Pancreas (tissue), 10 donors: Measurements from ENCODE around the gene ESPN. TPM values are rescaled to one million over a fixed set of nuclear protein-coding genes. Genes with fewer than 3 reads are reported as not detected.
"Not testable (repeated sequence)": the region's sequence is repeated elsewhere in the genome, so short reads cannot be mapped to it uniquely, and the experiment has no call there.

Experiments used
- ATAC-seq, 4 donors: fragments of 200-7000 bp; cut with Tn5 transposase; one replicate each; pipeline versions ENCODE4 v1.8.0 to v1.9.1; 2020; ENCODE audit warnings: mild to moderate bottlenecking in 4 of 4, moderate library complexity in 4 of 4
- DNase-seq, 6 donors: peaks; one replicate each; pipeline ENCODE4 v3.0.0-alpha.2; 2020
- FAIRE-seq: peaks from 2 replicates; lab custom pipeline; 2012; peaks lifted over from hg19 to GRCh38; lab: Jason Lieb, UNC
- H3K27ac ChIP-seq, 4 donors: fragments of 200-600 bp; sonication (generic); 1 replicate in 3 of 4; 2 replicates in 1 of 4; pipeline versions ENCODE4 v1.5.0 to v1.8.0; 2020
- H3K27me3 ChIP-seq, 4 donors: fragments of 200-600 bp; one replicate each; pipeline ENCODE4 v1.8.0; 2021
- H3K36me3 ChIP-seq, 3 donors: fragments of 200-600 bp; sonication (generic) in 1 of 3; one replicate each; pipeline versions ENCODE4 v1.5.0 to v1.8.0; 2020 to 2021
- H3K4me1 ChIP-seq, 3 donors: fragments of 200-600 bp; one replicate each; pipeline ENCODE4 v1.8.0; 2021
- H3K4me3 ChIP-seq, 4 donors: fragments of 200-600 bp; sonication (generic) in 2 of 4; one replicate each; pipeline versions ENCODE4 v1.5.0 to v1.8.0; 2020 to 2021
- H3K9me3 ChIP-seq, 4 donors: fragments of 200-600 bp; one replicate each; pipeline ENCODE4 v1.8.0; 2021
- CTCF ChIP-seq, 4 donors: fragments of 200-600 bp; sonication (generic) in 3 of 4; IDR thresholded peaks; one replicate each; pipeline versions ENCODE4 v1.5.0 to v1.8.0; 2021; ENCODE audit warnings: antibody characterized with exemption in 4 of 4
- WGBS, 2 donors: extraction: QIAGEN DNeasy Blood & Tissue Kit; methylation state at CpG; one replicate each; pipeline ENCODE4 v1.1.7; 2013; 5-methylcytosine and 5-hydroxymethylcytosine counted together
- intact Hi-C, 3 donors: fragments of 100-400 bp; cut with DNase I; formaldehyde crosslinking; loops; one replicate each; pipeline versions ENCODE4 v1.11.1 to v1.14.2; 2022
- polyA plus RNA-seq, 2 donors: library from polyadenylated mRNA; stranded (reverse); fragments of 200-250 nt; gene quantifications; one replicate each; pipeline ENCODE4 v1.2.3, GENCODE V29; 2013
- total RNA-seq, 6 donors: library from RNA; stranded (reverse); fragmentation: NEBNext Ultra II Directional in 4 of 6; extraction: Animal tissue kit (Norgen Biotek cat#: 25700) in 4 of 6; gene quantifications; one replicate each; pipeline versions ENCODE4 v1.2.1 to v1.2.4, GENCODE V29; 2021 to 2023
- donor health status: healthy with polysubstance abuse.
- donor health status: DM: no; HTN: no; CAD: no; lungs with moderate emphysema.
- donor health status: DM: no; HTN: no; CAD: no.
- donor health status: control.
- donor health status: control.
- donor health status: Bipolar disorder and iron deficiency.
- donor health status: DM: yes; HTN: yes; CAD: no.
- donor health status: DM: no; HTN: no; CAD: no.
- donor health status: DM: no; HTN: no; CAD: no.
- donor health status: DM: yes; HTN: yes; CAD: no.

The ESPN gene
- total and polyA plus RNA-seq, 8 donors = 0.28 to 2.5 (median 0.68) TPM

- ATAC-seq = no peak
- H3K27me3 ChIP-seq = no peaks in the 10 kb centered on the region
- 73% methylated on average over 5 of the region's 5 CpGs for WGBS, 2 donors
Observed at GRCh38 chr1:6434186-6434585, 9.6 kb downstream of the ESPN start.

GRCh38 chr1:6435129-6435528 is 10.6 kb downstream of the ESPN start:
- ATAC-seq (no peak), FAIRE-seq (no peak), DNase-seq (no peak)
- Histone ChIP-seq H3K4me3 (no peak overlapping the region), H3K27me3 (no peaks in the 10 kb centered on the region), H3K9me3 (no peaks in the 10 kb centered on the region), H3K36me3 (no peaks in the 10 kb centered on the region), H3K4me1 (no peaks in the 10 kb centered on the region), H3K27ac (no peak overlapping the region)
- TF ChIP-seq CTCF (IDR thresholded peaks at IDR 0.05) = no peak
- intact Hi-C loops = no loop called here
- WGBS, 2 donors = 84 to 88% methylated on average over 15 of the region's 15 CpGs

More at GRCh38 chr1:6434186-6434585, 9.6 kb downstream of the ESPN start:
- intact Hi-C loops = no loop called here
- H3K4me3 ChIP-seq = no peak overlapping the region
- no peak overlapping the region for H3K27ac ChIP-seq
- no peak for TF ChIP-seq CTCF (IDR thresholded peaks at IDR 0.05)
- H3K36me3 ChIP-seq = no peaks in the 10 kb centered on the region
- H3K4me1 ChIP-seq = no peaks in the 10 kb centered on the region
- no peaks in the 10 kb centered on the region for H3K9me3 ChIP-seq
- DNase-seq (no peak), FAIRE-seq (no peak)

GRCh38 chr1:6435547-6435946 is 11.0 kb downstream of the ESPN start:
- Histone ChIP-seq H3K27ac (no peak overlapping the region), H3K4me3 (no peak overlapping the region), H3K9me3 (no peaks in the 10 kb centered on the region), H3K27me3 (no peaks in the 10 kb centered on the region), H3K4me1 (no peaks in the 10 kb centered on the region), H3K36me3 (no peaks in the 10 kb centered on the region)
- ATAC-seq (no peak), DNase-seq (no peak), FAIRE-seq (no peak)
- WGBS, 2 donors = 67 to 76% methylated on average over 3 of the region's 3 CpGs
- intact Hi-C loops = no loop called here
- no peak for TF ChIP-seq CTCF (IDR thresholded peaks at IDR 0.05)

GRCh38 chr1:6436277-6436676 is 11.7 kb downstream of the ESPN start:
- ATAC-seq, H3K4me1 ChIP-seq, DNase-seq, FAIRE-seq, H3K9me3 ChIP-seq, H3K27ac ChIP-seq, H3K27me3 ChIP-seq, H3K36me3 ChIP-seq, H3K4me3 ChIP-seq, intact Hi-C loops: not testable (repeated sequence)
- WGBS, 2 donors = 67 to 71% methylated on average over 3 of the region's 3 CpGs

GRCh38 chr1:6437012-6437700 is 12.6 kb downstream of the ESPN start:
- H3K4me1 ChIP-seq, H3K4me3 ChIP-seq, FAIRE-seq, H3K27ac ChIP-seq, intact Hi-C loops, H3K27me3 ChIP-seq, H3K36me3 ChIP-seq, H3K9me3 ChIP-seq: not testable (repeated sequence)
- WGBS, 2 donors = 31 to 44% methylated on average over 21 to 22 of the region's 22 CpGs
- ATAC-seq = peak in 3 of 4 donors; percentile 21 to 49 (median 40)
- TF ChIP-seq CTCF (IDR thresholded peaks at IDR 0.05) = peak in 2 of 4 donors; percentile 5 to 17
- peak in 4 of 6 donors; percentile 32 to 69 (median 61) for DNase-seq
